ENCODE data around the gene MIXL1. TPM values are rescaled to one million over a fixed set of nuclear protein-coding genes. Genes with fewer than 3 reads are reported as not detected.

MIXL1 gene
- total RNA-seq, result not detected

GRCh38 chr1:226223157-226223785, at the start of gene MIXL1:
Gene MIXL1 (plus strand): TSS chr1:226223664. CDS start chr1:226223682, 18 bp downstream.

GRCh38 chr1:226186124-226187018, 37.1 kb upstream of the MIXL1 start, which contains the start of gene ACBD3:
Gene ACBD3 (minus strand): TSS chr1:226186741. CDS start chr1:226186675, 66 bp downstream.

Other genes with a start within 250 kb of the MIXL1 start
- 44.5 TPM for gene SDE2, start 224.3 kb upstream of the MIXL1 start, total RNA-seq
- 312 TPM for gene H3-3A, start 160.9 kb upstream of the MIXL1 start, total RNA-seq
- 52.4 TPM for gene ACBD3, start 36.9 kb upstream of the MIXL1 start, total RNA-seq
- 11.3 TPM for gene LIN9, start 85.5 kb downstream of the MIXL1 start, total RNA-seq
- 130 TPM for gene PARP1, start 184.4 kb downstream of the MIXL1 start, total RNA-seq

Data from diencephalon (tissue), 1 donor.